Testis (tissue), 2 donors: Measurements from ENCODE around the gene LZTFL1.

Experiments used
- CTCF ChIP-seq, 3 experiments: fragments of 450-650 bp in 2 of 3; fragments of 200-600 bp in 1 of 3; sonication (generic) in 1 of 3; IDR thresholded peaks; one replicate each; pipeline ENCODE4 v1.5.1; 2016 to 2019; ENCODE audit warnings: antibody characterized with exemption in 3 of 3, mild to moderate bottlenecking in 2 of 3, moderate library complexity in 1 of 3
- POLR2A ChIP-seq: fragments of 450-650 bp; IDR thresholded peaks from one replicate; pipeline ENCODE4 v1.6.1; 2017; ENCODE audit warnings: antibody characterized with exemption, mild to moderate bottlenecking, moderate library complexity

- TF ChIP-seq POLR2A: no peak
- TF ChIP-seq CTCF (IDR thresholded peaks at IDR 0.05): no peak
Observed at GRCh38 chr3:45807681-45808540, 34.0 kb downstream of the LZTFL1 start.
